CD4-positive, alpha-beta T cell (primary cell): ENCODE results near the gene OR4D11. TPM values are rescaled to one million over a fixed set of nuclear protein-coding genes. Genes with fewer than 3 reads are reported as not detected.
A peak's percentile ranks its signal among the peaks of the same experiment; 100 is the strongest.

Experiments
- ATAC-seq: fragments of 200-7000 bp; cut with Tn5 transposase; one replicate; pipeline ENCODE4 v1.10.0; 2022; ENCODE audit warnings: mild to moderate bottlenecking; ENCODE audit not compliant: poor library complexity
- CTCF ChIA-PET: fragments of 350-600 bp; sonication (Branson Sonifier 250); formaldehyde crosslinking; loops from one replicate; lab custom pipeline; 2021; ENCODE audit warnings: antibody characterized with exemption, inconsistent platforms; lab: Charles Lee
- POLR2A ChIA-PET: fragments of 350-600 bp; sonication (Branson Sonifier 250); formaldehyde crosslinking; loops from one replicate; lab custom pipeline; 2021; ENCODE audit warnings: antibody characterized with exemption, inconsistent platforms; lab: Charles Lee
- DNase-seq, 14 experiments: peaks; one replicate each; pipeline ENCODE4 v3.0.0-alpha.2; 2013 to 2020; ENCODE audit warnings: mixed read lengths in 2 of 14
- H3K27ac ChIP-seq, 2 donors: one replicate each; pipeline versions ENCODE4 v1.5.1 to v1.7.0; 2013; ENCODE audit warnings: low read length in 2 of 2, low read depth in 1 of 2, mild to moderate bottlenecking in 1 of 2
- H3K27me3 ChIP-seq, 2 experiments: 1 replicate in 1 of 2; 2 replicates in 1 of 2; pipeline versions ENCODE4 v1.6.1 to v1.7.0; 2013; ENCODE audit warnings: low read length in 2 of 2, control low read depth in 1 of 2, mild to moderate bottlenecking in 1 of 2, moderate library complexity in 1 of 2; ENCODE audit not compliant: insufficient read depth in 2 of 2, control insufficient read depth in 1 of 2
- H3K36me3 ChIP-seq: one replicate; pipeline ENCODE4 v1.6.1; 2013; ENCODE audit warnings: low read length, control low read depth; ENCODE audit not compliant: insufficient read depth
- H3K4me1 ChIP-seq: one replicate; pipeline ENCODE4 v1.6.1; 2013; ENCODE audit warnings: low read length, control low read depth; ENCODE audit not compliant: insufficient read depth
- H3K4me3 ChIP-seq: one replicate; pipeline ENCODE4 v1.5.1; 2013; ENCODE audit warnings: mild to moderate bottlenecking, low read length, moderate library complexity
- H3K9me3 ChIP-seq, 2 experiments: 1 replicate in 1 of 2; 2 replicates in 1 of 2; pipeline versions ENCODE4 v1.6.1 to v1.7.0; 2013; ENCODE audit warnings: low read length in 2 of 2, mild to moderate bottlenecking in 2 of 2, control low read depth in 1 of 2, moderate library complexity in 1 of 2; ENCODE audit not compliant: control insufficient read depth in 1 of 2, insufficient read depth in 1 of 2
- H3K27ac Mint-ChIP-seq: one replicate; pipeline ENCODE4 v1.8.0; 2020; ENCODE audit warnings: mixed read lengths
- H3K27me3 Mint-ChIP-seq: one replicate; pipeline ENCODE4 v1.8.0; 2021; ENCODE audit warnings: mixed read lengths
- H3K36me3 Mint-ChIP-seq: one replicate; pipeline ENCODE4 v1.8.0; 2021; ENCODE audit warnings: low read depth, mixed read lengths
- H3K4me1 Mint-ChIP-seq: one replicate; pipeline ENCODE4 v1.8.0; 2021; ENCODE audit warnings: low read depth, mixed read lengths
- H3K4me3 Mint-ChIP-seq: one replicate; pipeline ENCODE4 v1.8.0; 2020; ENCODE audit warnings: mild to moderate bottlenecking, mixed read lengths
- H3K9me3 Mint-ChIP-seq: one replicate; pipeline ENCODE4 v1.8.0; 2020; ENCODE audit warnings: mixed read lengths
- CTCF ChIP-seq: fragments of 200-600 bp; IDR thresholded peaks from one replicate; pipeline ENCODE4 v1.8.0; 2022; ENCODE audit warnings: antibody characterized with exemption, mild to moderate bottlenecking
- intact Hi-C, 2 experiments: fragments of 100-400 bp; cut with DNase I in 1 of 2; cut with micrococcal nuclease in 1 of 2; formaldehyde crosslinking; loops; one replicate each; pipeline versions ENCODE4 v1.15.1 to v1.9.0; 2023 to 2025; cut with DNase I, micrococcal nuclease
- total RNA-seq, 174 experiments: library from RNA in 2 of 174; stranded (reverse) in 2 of 174; gene quantifications; one replicate each; pipeline ENCODE4 v1.2.3 and lab custom pipeline; 2021 to 2026

OR4D11 gene
- total RNA-seq, 2 experiments from 2014 or later, result not detected

- peaks cover 26% of the 10 kb centered on the region for H3K36me3 Mint-ChIP-seq
- Histone ChIP-seq H3K4me1 (peaks cover 15% of the 10 kb centered on the region), H3K9me3 (peaks cover 0 to 5% of the 10 kb centered on the region in 2 experiments), H3K36me3 (no peaks in the 10 kb centered on the region), H3K27me3 (no peaks in the 10 kb centered on the region), H3K4me3 (peak overlapping the region; percentile 57), H3K27ac (peak overlapping the region; percentile 35 to 37)
- peak overlapping the region; percentile 94 for H3K4me3 Mint-ChIP-seq
- H3K4me1 Mint-ChIP-seq, result peaks cover 33% of the 10 kb centered on the region
- peak; percentile 71 to 94 (median 82) for DNase-seq
- CTCF ChIA-PET, result interaction anchor here (0.7 to 3.6 kb wide), 4 partner anchors 10 to 65 kb away, joined by 5 to 19 read pairs (median 9); partner anchors contain the start of gene OSBP
- H3K27ac Mint-ChIP-seq, result peak overlapping the region; percentile 99
- peaks cover 11% of the 10 kb centered on the region for H3K27me3 Mint-ChIP-seq
- peaks cover 4% of the 10 kb centered on the region for H3K9me3 Mint-ChIP-seq
- peak; percentile 81 for ATAC-seq
- POLR2A ChIA-PET, result interaction anchor here (0.6 to 4.4 kb wide), 7 partner anchors 10 to 118 kb away, joined by 4 to 50 read pairs (median 15); partner anchors contain the start of genes OSBP and PATL1
- intact Hi-C loops, result loop anchor here (1.0 to 10.0 kb wide), 7 partner anchors 10 to 376 kb away; partner anchors contain the start of genes DTX4 (in 1 of the 2) and PATL1 (in 1 of the 2)
- TF ChIP-seq CTCF, result peak; percentile 60
Observed at GRCh38 chr11:59550368-59550841, 47.0 kb downstream of the OR4D11 start.

GRCh38 chr11:59550842-59551658 is 47.7 kb downstream of the OR4D11 start:
- ChIA-PET POLR2A (interaction anchor here (0.6 to 4.4 kb wide), 7 partner anchors 9 to 118 kb away, joined by 4 to 50 read pairs (median 15); partner anchors contain the start of genes OSBP and PATL1), CTCF (interaction anchor here (0.7 to 3.6 kb wide), 5 partner anchors 9 to 64 kb away, joined by 3 to 19 read pairs (median 9); partner anchors contain the start of gene OSBP)
- H3K27me3 Mint-ChIP-seq, result peaks cover 12% of the 10 kb centered on the region
- ATAC-seq (peak; percentile 61), DNase-seq (peak; percentile 60 to 91 (median 76))
- TF ChIP-seq CTCF, result no peak
- peaks cover 21% of the 10 kb centered on the region for H3K4me1 ChIP-seq
- intact Hi-C loops, result loop anchor here (1.0 to 10.0 kb wide), 7 partner anchors 9 to 376 kb away; partner anchors contain the start of genes DTX4 (in 1 of the 2) and PATL1 (in 1 of the 2)
- peaks cover 4% of the 10 kb centered on the region for H3K9me3 Mint-ChIP-seq
- peak overlapping the region in 1 of 2 donors; percentile 37 for H3K27ac ChIP-seq
- H3K4me1 Mint-ChIP-seq, result peaks cover 40% of the 10 kb centered on the region
- peaks cover 26% of the 10 kb centered on the region for H3K36me3 Mint-ChIP-seq
- H3K36me3 ChIP-seq, result no peaks in the 10 kb centered on the region
- H3K4me3 ChIP-seq, result peak overlapping the region; percentile 57
- H3K4me3 Mint-ChIP-seq, result peak overlapping the region; percentile 94
- no peaks in the 10 kb centered on the region for H3K27me3 ChIP-seq
- H3K9me3 ChIP-seq, result peaks cover 0 to 5% of the 10 kb centered on the region in 2 experiments
- peak overlapping the region; percentile 99 for H3K27ac Mint-ChIP-seq
